HepG2 (cell line): Measurements from ENCODE around the gene NMU. TPM values are rescaled to one million over a fixed set of nuclear protein-coding genes. Genes with fewer than 3 reads are reported as not detected.

Experiments
- ATAC-seq: fragments of 200-7000 bp; cut with Tn5 transposase; 3 replicates; pipeline ENCODE4 v1.9.1; 2020; ENCODE audit warnings: mild to moderate bottlenecking, moderate library complexity
- BruUV-seq: library from RNA; stranded (reverse); fragments of 400-500 nt; replicated peaks from 2 replicates; lab custom pipeline; 2021; lab: Mats Ljungman, UMichigan
- CTCF ChIA-PET: fragments of 300-600 bp; formaldehyde crosslinking; extraction: SDS; loops from one replicate; lab custom pipeline; 2021; ENCODE audit warnings: low total read pairs, inconsistent platforms, low intra/inter-chr PET ratio; lab: Yijun Ruan, JAX
- POLR2A ChIA-PET: fragments of 350-600 bp; sonication (Branson Sonifier 250); formaldehyde crosslinking; loops from one replicate; lab custom pipeline; 2020; ENCODE audit warnings: antibody characterized with exemption, inconsistent platforms; lab: Yijun Ruan, JAX
- DNase-seq: peaks from one replicate; pipeline ENCODE4 v3.0.0-alpha.2; 2015; ENCODE audit warnings: low spot score
- FAIRE-seq: peaks from 3 replicates; lab custom pipeline; 2011; peaks lifted over from hg19 to GRCh38; lab: Jason Lieb, UNC
- H2AFZ ChIP-seq: one replicate; pipeline ENCODE4 v1.6.1; 2011; ENCODE audit warnings: low read length, inconsistent platforms
- H3K27ac ChIP-seq: fragments of 300-600 bp; 3 replicates; pipeline ENCODE4 v1.8.0; 2011; ENCODE audit warnings: mixed run types, mild to moderate bottlenecking, mixed read lengths, low read length, inconsistent platforms; ENCODE audit not compliant: insufficient read depth; ENCODE audit errors: extremely low read length
- H3K27me3 ChIP-seq, 2 experiments: fragments of 200-600 bp in 1 of 2; 2 replicates in 1 of 2; 3 replicates in 1 of 2; pipeline versions ENCODE4 v1.6.0 to v1.8.0; 2011; ENCODE audit warnings: low read length in 2 of 2, mild to moderate bottlenecking in 2 of 2, moderate library complexity in 2 of 2, inconsistent platforms in 1 of 2; ENCODE audit not compliant: insufficient read depth in 2 of 2, control insufficient read depth in 1 of 2
- H3K36me3 ChIP-seq, 2 experiments: fragments of 200-600 bp in 1 of 2; replicated peaks in 1 of 2; 2 replicates in 1 of 2; 3 replicates in 1 of 2; pipeline versions ENCODE4 v1.5.1 to v1.8.0; 2011; ENCODE audit warnings: low read length in 2 of 2, inconsistent platforms in 1 of 2; ENCODE audit not compliant: insufficient read depth in 2 of 2, control insufficient read depth in 1 of 2
- H3K4me1 ChIP-seq: 2 replicates; pipeline ENCODE4 v1.5.1; 2012; ENCODE audit warnings: low read length, inconsistent platforms; ENCODE audit not compliant: insufficient read depth
- H3K4me2 ChIP-seq: 2 replicates; pipeline ENCODE4 v1.6.0; 2011; ENCODE audit warnings: low read depth, low read length, inconsistent platforms
- H3K4me3 ChIP-seq, 3 experiments: fragments of 200-600 bp in 1 of 3; sonication (generic), shearing (Covaris generic) in 1 of 3; replicated peaks in 1 of 3; 2 replicates each; pipeline ENCODE4 v1.5.1; 2011 to 2016; ENCODE audit warnings: low read length in 3 of 3, inconsistent platforms in 2 of 3, low read depth in 2 of 3, mild to moderate bottlenecking in 2 of 3, control low read depth in 1 of 3, mixed read lengths in 1 of 3; ENCODE audit not compliant: insufficient read depth in 1 of 3
- H3K79me2 ChIP-seq: one replicate; pipeline ENCODE4 v1.6.1; 2011; ENCODE audit warnings: low read length, inconsistent platforms; ENCODE audit not compliant: insufficient read depth
- H3K9ac ChIP-seq: 2 replicates; pipeline ENCODE4 v1.6.0; 2011; ENCODE audit warnings: mild to moderate bottlenecking, low read depth, low read length, inconsistent platforms; ENCODE audit not compliant: insufficient read depth
- H3K9me3 ChIP-seq: 2 replicates; pipeline ENCODE4 v1.5.1; 2012; ENCODE audit warnings: mild to moderate bottlenecking, low read length
- H4K20me1 ChIP-seq: 2 replicates; pipeline ENCODE4 v1.6.0; 2011; ENCODE audit warnings: inconsistent platforms, mild to moderate bottlenecking, low read length, moderate library complexity; ENCODE audit not compliant: insufficient read depth
- AKNA ChIP-seq: sonication (generic); formaldehyde crosslinking; IDR thresholded peaks from 2 replicates; pipeline ENCODE4 v1.4.0; 2020; ENCODE audit warnings: missing genetic modification reagents, borderline replicate concordance
- BCL6 ChIP-seq: IDR thresholded peaks from 2 replicates; pipeline ENCODE4 v1.6.1; 2016; ENCODE audit warnings: missing genetic modification reagents, missing compliant biosample characterization
- FOXA1 ChIP-seq, 2 experiments: fragments of 450-650 bp in 1 of 2; sonication (generic) in 1 of 2; formaldehyde crosslinking in 1 of 2; IDR thresholded peaks; 2 replicates each; pipeline versions ENCODE4 v1.4.0 to v1.6.1; 2016 to 2020; ENCODE audit warnings: missing genetic modification reagents in 1 of 2
- KLF11 ChIP-seq: IDR thresholded peaks from 2 replicates; pipeline ENCODE4 v1.6.1; 2016; ENCODE audit warnings: missing compliant biosample characterization
- RNF2 ChIP-seq: fragments of 450-650 bp; conservative IDR thresholded peaks from 2 replicates; pipeline ENCODE4 v1.6.1; 2016; ENCODE audit warnings: low read depth
- SNAPC2 ChIP-seq: sonication (generic); formaldehyde crosslinking; IDR thresholded peaks from 2 replicates; pipeline ENCODE4 v1.8.1; 2022; ENCODE audit warnings: mild to moderate bottlenecking, missing genetic modification reagents
- STAT6 ChIP-seq: sonication (generic); formaldehyde crosslinking; IDR thresholded peaks from 2 replicates; pipeline ENCODE4 v1.4.0; 2020; ENCODE audit warnings: missing genetic modification reagents, mild to moderate bottlenecking, borderline replicate concordance
- SYNCRIP ChIP-seq: fragments of 200-400 bp; formaldehyde crosslinking; IDR thresholded peaks from 2 replicates; pipeline ENCODE4 v1.6.1; 2018; ENCODE audit warnings: mild to moderate bottlenecking, low read depth, low read length; ENCODE audit not compliant: insufficient read depth
- YY1 ChIP-seq: IDR thresholded peaks from 2 replicates; pipeline ENCODE4 v1.6.1; 2011; ENCODE audit warnings: low read length, low read depth, moderate library complexity, mild to moderate bottlenecking; ENCODE audit not compliant: insufficient read depth, insufficient replicate concordance
- ZFP36L1 ChIP-seq: sonication (generic); formaldehyde crosslinking; IDR thresholded peaks from 2 replicates; pipeline ENCODE4 v1.8.0; 2022; ENCODE audit warnings: mild to moderate bottlenecking, missing genetic modification reagents, moderate library complexity
- ZNF12 ChIP-seq: sonication (generic); formaldehyde crosslinking; IDR thresholded peaks from 2 replicates; pipeline ENCODE4 v1.5.0; 2020; ENCODE audit warnings: missing genetic modification reagents
- ZNF235 ChIP-seq: sonication (generic); formaldehyde crosslinking; IDR thresholded peaks from 2 replicates; pipeline ENCODE4 v1.8.1; 2023; ENCODE audit warnings: mild to moderate bottlenecking, missing genetic modification reagents, borderline replicate concordance
- ZNF383 ChIP-seq: sonication (generic); formaldehyde crosslinking; IDR thresholded peaks from 2 replicates; pipeline ENCODE4 v1.4.0; 2020; ENCODE audit warnings: missing genetic modification reagents, mild to moderate bottlenecking, borderline replicate concordance
- ZNF414 ChIP-seq: sonication (generic); formaldehyde crosslinking; IDR thresholded peaks from 2 replicates; pipeline ENCODE4 v1.5.0; 2020; ENCODE audit warnings: missing genetic modification reagents
- ZNF800 ChIP-seq: sonication (generic); formaldehyde crosslinking; IDR thresholded peaks from 2 replicates; pipeline ENCODE4 v1.4.0; 2020; ENCODE audit warnings: missing genetic modification reagents
- WGBS: methylation state at CpG from one replicate; pipeline ENCODE4 v1.1.6; 2017; ENCODE audit warnings: low lambda C conversion rate; 5-methylcytosine and 5-hydroxymethylcytosine counted together
- in situ Hi-C: cut with HindIII; loops from 2 replicates; pipeline ENCODE4 v1.10.0; 2017; ENCODE audit warnings: low pct_unique_long_range_greater_than_20kb; ENCODE audit not compliant: extremely low pct_ligation_motif_present
- intact Hi-C: fragments of 100-400 bp; cut with micrococcal nuclease; formaldehyde crosslinking; loops from one replicate; pipeline ENCODE4 v1.10.0; 2022; ENCODE audit not compliant: unreplicated experiment
- polyA plus RNA-seq, 8 experiments: library from polyadenylated mRNA; depleted of rRNA in 3 of 8; stranded (reverse) in 7 of 8; unstranded in 1 of 8; fragments of >200 nt; fragmentation: Illumina TruSeq in 4 of 8; extraction: Trizol in 4 of 8; gene quantifications; 2 replicates each; pipeline versions ENCODE4 v1.2.1 to v1.2.3, GENCODE V29; 2011 to 2016; ENCODE audit warnings: low read depth in 4 of 8, missing spikeins in 1 of 8, mixed read lengths in 1 of 8; ENCODE audit not compliant: insufficient read depth in 1 of 8
- total RNA-seq, 5 experiments: library from RNA; depleted of rRNA; stranded (reverse); fragments of >200 nt; fragmentation: Illumina TruSeq; extraction: Trizol; gene quantifications; 2 replicates each; pipeline ENCODE4 v1.2.3, GENCODE V29; 2016; ENCODE audit warnings: low read depth in 1 of 5

Gene NMU
- total and polyA plus RNA-seq, 2 of the 13 experiments (the other 11 are each of a cell fraction or from before 2014, with no cell fraction given), result not detected

GRCh38 chr4:55663145-55663544 lies 27.0 kb upstream of the NMU start:
- H3K9me3 ChIP-seq, result no peaks in the 10 kb centered on the region
- no peaks in the 10 kb centered on the region for H3K27me3 ChIP-seq
- 11% methylated on average over 6 of the region's 6 CpGs for WGBS
- H2AFZ ChIP-seq, result no peak overlapping the region
- CTCF ChIA-PET, result no interaction called here
- no peaks in the 10 kb centered on the region for H3K36me3 ChIP-seq
- no peaks in the 10 kb centered on the region for H3K79me2 ChIP-seq
- no peaks in the 10 kb centered on the region for H3K4me1 ChIP-seq
- POLR2A ChIA-PET, result no interaction called here
- FAIRE-seq, result no peak
- H3K9ac ChIP-seq, result no peak overlapping the region
- ATAC-seq, result no peak
- H3K4me3 ChIP-seq, result no peak overlapping the region
- intact Hi-C loops (no loop called here), in situ Hi-C loops (no loop called here)
- no peak overlapping the region for H3K27ac ChIP-seq
- no peak overlapping the region for H3K4me2 ChIP-seq
- BruUV-seq, result no TSS peak
- no peak for DNase-seq
- H4K20me1 ChIP-seq, result no peaks in the 10 kb centered on the region
- TF ChIP-seq SNAPC2 (CRISPR knock-in tag) (no peak), ZNF800 (CRISPR knock-in tag) (no peak), KLF11 (CRISPR knock-in tag) (no peak), ZFP36L1 (CRISPR knock-in tag) (no peak), YY1 (no peak), ZNF383 (CRISPR knock-in tag) (no peak), STAT6 (no peak), ZNF235 (CRISPR knock-in tag) (no peak), FOXA1 (IDR thresholded peaks at IDR 0.05) (no peak), FOXA1 (CRISPR knock-in tag; IDR thresholded peaks at IDR 0.05) (no peak), AKNA (CRISPR knock-in tag) (no peak), ZNF414 (CRISPR knock-in tag) (no peak), SYNCRIP (no peak), RNF2 (no peak), BCL6 (no peak), ZNF12 (no peak)
